HG02981 (cell line): ENCODE measurements around the gene ITGB1.

Experiments
- ATAC-seq: cut with Tn5 transposase; IDR thresholded peaks from one replicate; pipeline ENCODE4 v1.9.1; 2021; ENCODE audit warnings: mild to moderate bottlenecking, moderate library complexity; ENCODE audit not compliant: unreplicated experiment

ITGB1 gene

GRCh38 chr10:32893916-32894664 is 63.9 kb downstream of the ITGB1 start:
- no peak for ATAC-seq

DNA sequence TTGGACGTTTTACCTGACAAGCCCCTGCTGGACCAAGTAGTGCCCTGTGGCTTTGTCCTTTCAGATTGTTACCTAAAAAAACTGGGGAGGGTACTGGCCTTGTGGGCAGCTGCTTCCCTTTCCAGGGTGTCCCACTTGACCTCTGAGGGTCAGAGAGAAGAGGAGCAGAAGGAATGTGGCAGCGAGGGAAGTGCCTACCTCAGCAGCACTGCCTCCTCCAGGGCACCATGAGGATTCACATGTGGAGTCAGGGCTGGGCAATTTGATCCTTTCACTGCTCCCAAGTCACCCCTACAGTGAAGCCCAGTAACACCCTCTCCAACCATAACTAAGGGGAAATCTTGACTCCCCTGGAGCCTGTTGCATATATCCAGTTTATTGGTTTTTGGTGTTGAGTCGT is 64.6 kb downstream of the ITGB1 start:
- no peak for ATAC-seq

- ATAC-seq = no peak
Observed at GRCh38 chr10:32891261-32891660, 66.8 kb downstream of the ITGB1 start.

- ATAC-seq = no peak
Observed at GRCh38 chr10:32890444-32890843, 67.6 kb downstream of the ITGB1 start.

DNA sequence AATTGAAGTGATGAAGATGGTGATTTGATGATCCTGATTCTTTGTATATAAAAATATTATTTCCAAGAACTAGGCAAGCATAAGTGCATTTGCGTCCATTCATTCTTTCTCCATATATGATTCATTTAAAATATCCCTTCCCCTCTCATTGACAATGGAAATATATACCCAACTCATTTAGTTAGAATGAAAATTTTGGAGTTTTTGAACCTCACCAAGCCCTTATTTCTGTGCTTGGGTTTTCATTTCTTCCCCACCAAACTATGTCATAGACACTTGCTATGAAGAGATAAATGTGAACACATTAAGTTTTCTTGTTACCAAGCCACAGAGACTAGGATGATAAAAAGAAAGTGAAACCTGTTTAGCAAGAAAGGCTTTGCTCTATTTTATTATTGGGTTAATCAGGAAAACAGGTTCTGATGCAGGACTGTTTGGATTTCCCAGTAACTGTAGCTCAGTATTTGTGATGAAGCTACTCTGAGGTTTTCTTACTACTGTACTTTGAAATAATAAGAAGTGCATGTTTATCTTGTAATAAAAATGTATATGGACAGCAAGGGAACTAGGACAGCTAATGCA is 68.3 kb downstream of the ITGB1 start:
- ATAC-seq = no peak

DNA sequence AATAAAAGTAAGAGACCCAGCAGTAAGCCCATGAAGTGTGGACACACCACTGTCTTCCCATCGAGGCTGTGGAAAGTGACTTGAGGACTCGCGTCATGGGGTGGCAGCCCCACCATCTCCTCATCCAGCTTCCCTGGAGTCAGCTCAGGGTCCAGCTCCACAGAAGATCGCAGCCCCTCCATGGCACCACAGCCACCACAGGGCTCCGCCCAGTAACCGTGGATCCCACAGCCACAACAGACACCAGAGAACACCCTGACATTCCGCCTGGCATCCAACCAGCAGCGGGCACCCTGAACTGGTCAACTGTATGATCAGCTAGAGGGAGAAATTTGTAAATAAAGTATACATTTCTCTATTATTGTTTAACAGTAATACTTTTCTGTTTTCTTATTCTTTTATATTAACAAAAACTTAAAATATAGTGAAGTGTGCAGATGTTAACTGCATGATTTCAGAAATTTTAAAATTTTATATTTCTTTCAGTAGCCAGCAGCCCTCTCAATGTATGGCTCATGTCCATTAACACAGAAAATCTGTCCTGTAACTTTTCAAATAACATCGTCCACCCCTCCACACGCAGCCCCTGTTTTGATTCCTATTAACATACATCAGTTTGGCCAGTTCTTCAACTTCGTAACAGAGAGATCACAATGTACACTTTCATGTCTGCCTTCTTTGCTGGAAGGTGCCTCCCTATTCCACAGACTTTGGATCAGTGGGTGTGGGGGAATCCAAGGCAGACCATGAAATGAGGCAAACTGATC is 69.7 kb downstream of the ITGB1 start:
- ATAC-seq = no peak

- no peak for ATAC-seq
Observed at GRCh38 chr10:32887481-32887880, 70.5 kb downstream of the ITGB1 start.

DNA sequence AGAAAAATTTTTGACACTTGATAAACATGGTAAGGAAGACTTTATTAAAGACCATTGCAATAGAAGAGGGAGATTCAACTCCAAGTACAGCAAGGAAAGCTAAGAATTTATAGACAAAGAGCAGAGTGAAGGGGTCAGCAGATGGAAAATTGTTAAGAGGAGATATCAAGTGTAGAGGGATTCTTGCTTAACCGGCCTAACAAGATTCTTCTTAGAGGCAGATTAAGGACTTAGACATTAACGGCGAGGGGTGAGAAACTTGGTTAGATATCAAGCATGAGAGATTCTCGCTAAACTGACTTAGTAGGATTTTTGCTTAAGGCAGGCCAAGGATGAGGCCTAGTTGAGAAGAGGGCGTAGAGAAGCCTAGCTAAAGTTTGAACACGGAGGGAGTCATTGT is 76.0 kb downstream of the ITGB1 start:
- no peak for ATAC-seq

GRCh38 chr10:32878646-32879045 is 79.4 kb downstream of the ITGB1 start:
- no peak for ATAC-seq

- no peak for ATAC-seq
Observed at GRCh38 chr10:32877915-32878314, 80.1 kb downstream of the ITGB1 start.

GRCh38 chr10:32865170-32865569 is 92.9 kb downstream of the ITGB1 start:
- no peak for ATAC-seq

- no peak for ATAC-seq
Observed at GRCh38 chr10:32854435-32854834, 103.6 kb downstream of the ITGB1 start.

DNA sequence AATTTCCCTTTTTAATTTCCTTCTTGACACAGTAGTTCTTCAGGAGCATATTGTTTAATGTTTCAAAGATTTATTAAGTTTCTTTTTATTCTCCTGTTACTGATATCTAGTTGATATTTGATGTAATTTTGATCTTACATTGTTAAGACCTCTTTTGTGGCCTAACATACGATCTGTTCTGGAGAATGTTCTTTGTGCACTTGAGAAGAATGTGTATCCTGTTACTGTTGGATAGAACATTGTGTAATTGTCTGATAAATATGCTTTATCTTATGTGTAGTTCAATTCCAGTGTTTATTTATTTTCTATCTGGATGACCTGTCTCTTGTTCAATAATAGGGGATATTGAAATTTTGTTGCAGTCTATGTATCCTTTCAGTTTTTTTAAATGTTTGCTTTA is 106.7 kb downstream of the ITGB1 start:
- ATAC-seq = no peak
